SJCRH30 (cell line): ENCODE data around the gene CCDC170. TPM values are rescaled to one million over a fixed set of nuclear protein-coding genes. Genes with fewer than 3 reads are reported as not detected.

ENCODE experiments used
- DNase-seq, 2 experiments: peaks; one replicate each; pipeline ENCODE4 v3.0.0-alpha.2; 2015 to 2020
- H3K27ac ChIP-seq: fragments of 250-450 bp; sonication (Bioruptor Pico); 2 replicates; pipeline ENCODE4 v1.5.1; 2020; ENCODE audit warnings: mild to moderate bottlenecking, moderate library complexity
- H3K27me3 ChIP-seq: fragments of 250-450 bp; sonication (Bioruptor Pico); 2 replicates; pipeline ENCODE4 v1.5.1; 2020; ENCODE audit warnings: mild to moderate bottlenecking, moderate library complexity
- H3K36me3 ChIP-seq: fragments of 250-450 bp; sonication (Bioruptor Pico); 2 replicates; pipeline ENCODE4 v1.5.1; 2020; ENCODE audit warnings: mild to moderate bottlenecking, moderate library complexity
- H3K4me1 ChIP-seq: fragments of 250-450 bp; sonication (Bioruptor Pico); 2 replicates; pipeline ENCODE4 v1.5.1; 2020; ENCODE audit warnings: mild to moderate bottlenecking, moderate library complexity
- H3K4me3 ChIP-seq: fragments of 250-450 bp; sonication (Bioruptor Pico); 2 replicates; pipeline ENCODE4 v1.5.1; 2020; ENCODE audit warnings: mild to moderate bottlenecking, moderate library complexity
- H3K9me3 ChIP-seq: fragments of 250-450 bp; sonication (Bioruptor Pico); replicated peaks from 2 replicates; pipeline ENCODE4 v1.5.1; 2020; ENCODE audit warnings: mild to moderate bottlenecking, moderate library complexity
- total RNA-seq: library from RNA; depleted of rRNA; stranded (reverse); fragments of >200 nt; shearing (Covaris generic); gene quantifications from 2 replicates; pipeline ENCODE4 v1.2.3, GENCODE V29; 2014

Gene CCDC170
- total RNA-seq, 1 experiment from 2014 or later = not detected

DNA sequence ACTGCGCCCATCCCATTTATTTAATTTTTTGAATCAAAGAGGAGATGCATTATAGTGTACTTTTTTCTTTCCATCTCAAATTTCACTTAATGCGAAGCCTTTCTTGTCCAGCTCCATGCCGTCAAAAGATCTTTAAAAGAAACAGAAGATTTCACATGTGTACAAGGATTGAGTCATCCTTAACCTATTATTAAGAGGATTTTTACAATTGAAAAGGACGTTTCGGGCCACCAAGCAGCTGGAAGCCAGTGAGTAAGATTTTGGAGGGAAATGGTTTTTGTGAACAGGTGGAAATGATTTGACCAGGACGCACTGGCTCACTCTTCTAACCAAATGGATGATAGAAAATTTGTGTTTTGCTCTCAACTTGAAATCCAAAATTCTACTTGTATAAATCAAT is 15.1 kb upstream of the CCDC170 start:
- Histone ChIP-seq H3K36me3 (no peaks in the 10 kb centered on the region), H3K27me3 (no peaks in the 10 kb centered on the region), H3K4me1 (no peaks in the 10 kb centered on the region; the same call in 1 of the 2 replicates), H3K4me3 (no peak overlapping the region), H3K27ac (no peak overlapping the region), H3K9me3 (no peaks in the 10 kb centered on the region)
- DNase-seq = peak in 1 of 2 experiments; percentile 30

DNA sequence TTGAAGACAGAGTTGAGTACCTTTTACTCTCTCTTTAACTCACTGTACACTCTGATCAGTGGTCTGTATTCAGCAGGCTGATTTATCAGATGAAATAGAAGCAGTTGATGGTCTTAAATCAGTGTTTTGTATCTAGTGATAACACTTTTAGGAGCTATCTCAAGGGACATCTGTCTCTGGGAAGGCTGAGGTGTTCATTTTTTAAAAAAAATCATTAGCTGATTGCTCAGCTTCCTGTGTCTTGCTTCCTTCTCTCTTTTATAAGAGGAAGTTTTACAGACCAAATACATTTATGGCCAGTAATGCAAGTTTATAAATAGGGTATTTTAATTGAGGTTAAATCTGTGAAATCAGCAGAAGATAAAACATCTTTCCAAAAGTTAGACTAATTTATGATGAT is 12.0 kb upstream of the CCDC170 start:
- Histone ChIP-seq H3K27me3 (no peaks in the 10 kb centered on the region), H3K27ac (no peak overlapping the region), H3K36me3 (no peaks in the 10 kb centered on the region), H3K9me3 (no peaks in the 10 kb centered on the region), H3K4me1 (no peaks in the 10 kb centered on the region; the same call in 1 of the 2 replicates), H3K4me3 (no peak overlapping the region)
- no peak for DNase-seq

DNA sequence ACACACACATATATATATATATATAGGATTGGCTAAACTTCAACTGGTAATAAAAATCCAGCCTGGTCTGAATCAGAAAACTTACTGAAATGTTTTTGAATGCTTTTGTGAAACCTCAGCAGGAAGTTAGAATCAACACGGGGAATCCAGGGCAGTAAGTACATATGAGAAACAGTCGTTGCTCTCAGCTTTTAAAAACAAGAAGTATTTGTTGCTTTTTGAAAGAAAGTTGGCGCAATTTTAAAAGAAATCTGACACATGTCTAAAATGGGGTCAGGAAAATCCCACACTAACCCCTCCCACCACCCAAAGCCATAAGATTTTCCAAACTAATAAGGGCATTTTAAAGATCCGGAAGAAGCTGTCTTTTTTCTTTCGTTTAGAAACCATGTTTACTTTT is 11.5 kb upstream of the CCDC170 start:
- H3K36me3 ChIP-seq = no peaks in the 10 kb centered on the region
- no peak overlapping the region for H3K4me3 ChIP-seq
- no peak for DNase-seq
- H3K4me1 ChIP-seq = no peaks in the 10 kb centered on the region; the same call in 1 of the 2 replicates
- H3K27me3 ChIP-seq = no peaks in the 10 kb centered on the region
- H3K27ac ChIP-seq = no peak overlapping the region
- no peaks in the 10 kb centered on the region for H3K9me3 ChIP-seq

DNA sequence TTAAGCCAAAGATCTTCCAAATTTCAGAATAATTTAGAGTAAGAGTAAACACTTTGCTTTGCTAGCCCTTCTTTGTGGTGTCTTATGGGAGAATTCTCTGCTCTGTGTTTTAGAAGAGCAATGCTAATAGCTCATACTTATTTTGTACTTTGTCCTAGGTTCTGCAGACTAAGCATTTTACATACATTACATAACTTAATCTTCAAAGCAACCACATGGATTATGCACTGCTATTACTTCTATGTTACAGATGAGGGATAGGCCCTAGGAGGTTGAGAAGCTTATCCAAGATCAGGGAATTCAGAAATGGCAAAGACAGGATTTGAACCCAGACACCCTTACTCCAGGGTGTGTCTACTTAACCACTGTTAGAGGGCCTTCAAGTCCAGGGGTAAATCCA is 9.8 kb upstream of the CCDC170 start:
- no peaks in the 10 kb centered on the region for H3K9me3 ChIP-seq
- H3K27me3 ChIP-seq = no peaks in the 10 kb centered on the region
- H3K27ac ChIP-seq = no peak overlapping the region
- H3K4me1 ChIP-seq = no peaks in the 10 kb centered on the region; the same call in 1 of the 2 replicates
- no peak overlapping the region for H3K4me3 ChIP-seq
- no peak for DNase-seq
- H3K36me3 ChIP-seq = no peaks in the 10 kb centered on the region

DNA sequence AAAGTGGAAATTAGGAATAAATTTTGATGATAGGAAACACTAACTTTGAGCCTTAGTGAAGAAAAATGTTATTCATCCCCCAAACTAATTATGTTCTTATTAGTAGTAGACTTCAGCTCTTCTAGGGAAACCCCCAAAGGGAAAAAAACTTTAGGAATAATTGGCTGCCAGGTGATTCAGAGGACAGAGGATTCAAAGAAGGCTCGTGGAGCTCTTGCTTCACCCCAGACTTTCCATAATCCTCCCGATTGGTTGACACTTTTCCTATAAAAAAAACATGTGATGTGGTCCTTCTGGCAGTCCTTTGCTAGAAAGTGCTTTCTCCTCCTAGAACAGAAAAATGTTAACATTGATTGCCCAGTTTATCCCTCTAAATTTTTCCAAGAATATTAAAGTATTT is 5.6 kb upstream of the CCDC170 start:
- no peak for DNase-seq

DNA sequence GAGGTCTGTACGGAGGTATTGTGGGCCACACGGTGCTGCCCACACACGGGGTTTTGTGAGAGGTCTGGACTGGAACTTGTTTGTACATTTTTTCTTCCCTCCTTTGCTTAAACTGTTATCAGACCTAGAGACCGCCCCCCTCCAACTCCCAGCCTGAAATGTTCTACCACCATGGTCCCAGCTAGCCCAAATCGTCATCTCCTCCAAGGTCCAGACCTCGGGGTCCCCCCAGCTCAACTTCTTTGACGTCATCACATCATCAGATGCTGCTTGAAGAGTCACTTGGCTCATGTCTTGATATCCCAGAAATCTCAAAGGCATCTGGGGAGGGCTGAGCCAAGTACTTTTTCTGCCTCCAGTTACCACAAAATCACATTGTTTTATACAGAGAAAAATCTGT is 2.8 kb upstream of the CCDC170 start:
- Histone ChIP-seq H3K27ac (no peak overlapping the region), H3K9me3 (no peaks in the 10 kb centered on the region), H3K27me3 (no peaks in the 10 kb centered on the region), H3K36me3 (no peaks in the 10 kb centered on the region), H3K4me1 (no peaks in the 10 kb centered on the region), H3K4me3 (no peak overlapping the region)
- no peak for DNase-seq

More for the DNA sequence above, 5.6 kb upstream of the CCDC170 start:
- Histone ChIP-seq H3K4me1 (no peaks in the 10 kb centered on the region), H3K36me3 (no peaks in the 10 kb centered on the region), H3K27ac (no peak overlapping the region), H3K9me3 (no peaks in the 10 kb centered on the region), H3K27me3 (no peaks in the 10 kb centered on the region), H3K4me3 (no peak overlapping the region)

DNA sequence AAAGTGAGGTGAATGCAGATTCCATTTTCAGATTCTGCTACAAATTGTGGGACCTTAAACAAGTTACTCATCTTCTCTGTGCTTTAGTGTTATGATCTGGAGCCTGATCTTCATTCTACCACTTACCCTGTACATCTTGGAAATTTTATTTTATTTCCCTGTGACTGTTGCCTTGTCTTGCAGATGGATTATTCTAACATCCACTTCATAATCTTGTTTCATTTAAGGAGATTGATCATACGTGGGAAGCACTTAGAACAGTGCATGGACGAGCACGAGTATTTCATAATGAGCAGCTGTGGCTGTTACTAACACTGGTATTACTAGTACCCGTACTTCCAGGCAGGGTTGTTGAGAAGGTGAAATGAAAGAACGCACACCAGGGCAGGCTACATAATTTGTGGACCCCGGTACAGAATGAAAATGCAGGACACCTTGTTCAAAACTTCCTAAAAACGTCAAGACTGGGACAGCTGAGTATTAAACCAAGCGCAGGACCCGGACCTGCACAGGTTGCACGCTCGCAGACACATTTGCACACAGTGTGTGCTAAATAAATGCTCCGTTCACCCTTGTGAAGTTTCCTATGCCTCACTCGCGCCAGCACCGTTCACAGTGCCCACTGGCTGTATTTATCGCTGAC is 535 bp upstream of the CCDC170 start:
- no peak for DNase-seq
- Histone ChIP-seq H3K4me3 (peak overlapping the region; percentile 63), H3K27ac (no peak overlapping the region), H3K27me3 (no peaks in the 10 kb centered on the region), H3K4me1 (no peaks in the 10 kb centered on the region), H3K36me3 (no peaks in the 10 kb centered on the region), H3K9me3 (no peaks in the 10 kb centered on the region)

DNA sequence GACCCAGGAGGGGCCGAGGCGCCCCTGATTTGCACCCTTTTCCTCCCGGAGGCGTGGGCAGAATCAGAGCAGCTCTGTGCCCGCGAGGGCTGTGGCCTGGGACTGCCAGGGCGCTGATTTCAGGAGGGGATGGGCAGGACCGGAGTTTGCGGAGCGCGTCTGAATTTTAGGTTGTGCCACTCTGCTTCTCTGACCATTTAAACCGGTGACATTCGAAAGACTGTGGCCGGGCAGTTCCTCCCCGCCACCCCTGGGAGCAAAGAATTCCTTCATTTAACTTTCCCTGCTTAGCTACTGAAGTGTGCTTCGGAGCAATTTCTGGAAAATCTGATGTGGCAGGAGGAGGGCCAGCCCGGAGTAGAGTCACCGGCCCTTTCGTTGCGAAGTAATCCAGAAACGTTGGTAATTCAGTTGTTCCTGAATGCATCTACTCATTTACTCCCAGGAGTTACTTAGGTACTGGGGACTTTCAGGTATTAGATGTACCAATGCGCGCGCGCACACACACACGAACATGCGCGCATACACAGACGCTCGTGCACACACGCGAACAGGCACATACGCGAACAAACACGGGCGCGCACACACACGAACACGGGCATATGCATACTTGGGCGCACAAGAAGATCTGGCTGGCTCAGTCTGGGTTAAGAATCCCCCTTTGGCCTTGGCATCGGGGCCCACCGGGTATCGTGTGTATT is 568 bp downstream of the CCDC170 start:
- H3K4me1 ChIP-seq = no peaks in the 10 kb centered on the region
- peak overlapping the region; percentile 63 for H3K4me3 ChIP-seq
- no peaks in the 10 kb centered on the region for H3K36me3 ChIP-seq
- H3K27me3 ChIP-seq = no peaks in the 10 kb centered on the region
- DNase-seq = no peak
- H3K27ac ChIP-seq = no peak overlapping the region
- no peaks in the 10 kb centered on the region for H3K9me3 ChIP-seq

DNA sequence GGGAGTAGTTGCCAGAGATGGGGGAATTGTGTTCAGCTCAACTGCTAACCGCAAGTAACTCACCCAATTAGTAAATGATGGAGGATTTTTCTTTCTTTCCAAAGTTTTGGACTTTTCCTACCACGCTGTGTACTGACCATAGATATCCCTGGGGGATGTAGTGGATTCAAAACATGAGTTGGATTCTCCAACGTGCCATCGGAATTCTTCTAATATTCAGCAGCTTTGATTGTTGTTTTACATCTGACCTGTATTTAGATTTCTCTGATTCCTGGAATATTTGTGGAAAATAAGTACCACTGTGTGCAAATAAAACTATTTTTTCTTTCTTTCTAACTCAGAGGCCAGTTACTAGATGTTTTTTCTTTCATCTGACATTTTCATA is 1.1 kb downstream of the CCDC170 start:
- Histone ChIP-seq H3K36me3 (no peaks in the 10 kb centered on the region), H3K9me3 (no peaks in the 10 kb centered on the region), H3K4me3 (no peak overlapping the region), H3K4me1 (no peaks in the 10 kb centered on the region), H3K27ac (no peak overlapping the region), H3K27me3 (no peaks in the 10 kb centered on the region)
- no peak for DNase-seq

DNA sequence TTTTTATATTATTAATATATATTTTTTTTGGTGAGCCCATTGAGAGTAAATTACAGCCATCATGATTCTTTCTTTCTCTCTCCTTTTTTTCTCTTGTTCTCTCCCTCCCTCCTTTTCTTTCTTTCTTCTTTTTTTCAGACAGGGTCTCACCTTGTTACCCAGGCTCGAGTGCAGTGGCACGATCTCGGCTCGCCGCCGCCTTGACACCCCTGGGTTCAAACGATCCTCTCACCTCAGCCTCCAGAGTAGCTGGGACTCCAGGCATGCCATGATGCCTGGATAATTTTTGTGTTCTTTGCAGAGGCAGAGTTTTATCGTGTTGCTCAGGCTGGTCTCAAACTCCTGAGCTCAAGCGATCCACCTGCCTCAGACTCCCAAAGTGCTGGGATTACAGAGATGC is 1.6 kb downstream of the CCDC170 start:
- Histone ChIP-seq H3K36me3 (no peaks in the 10 kb centered on the region), H3K9me3 (no peaks in the 10 kb centered on the region), H3K4me1 (no peaks in the 10 kb centered on the region), H3K4me3 (no peak overlapping the region), H3K27me3 (peaks cover 2% of the 10 kb centered on the region; the same call in 1 of the 2 replicates), H3K27ac (no peak overlapping the region)
- DNase-seq = no peak

DNA sequence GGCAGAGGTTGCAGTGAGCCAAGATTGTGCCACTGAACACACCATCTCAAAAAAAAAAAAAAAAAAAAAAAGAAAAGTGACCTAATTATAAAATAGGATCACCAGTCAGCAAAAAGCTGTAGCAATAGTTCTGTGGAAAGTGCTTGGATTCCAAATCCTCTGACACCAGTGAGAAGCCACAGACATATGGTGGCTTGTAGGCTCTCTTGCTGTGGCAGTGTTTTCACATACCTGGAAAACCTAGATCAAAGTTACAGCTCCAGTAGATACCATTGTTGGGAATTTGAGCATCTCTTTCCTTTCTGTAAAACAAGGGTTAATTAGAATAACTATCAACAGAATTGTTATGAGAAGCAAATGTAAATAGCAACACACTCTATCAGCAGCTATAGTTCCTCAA is 4.1 kb downstream of the CCDC170 start:
- no peaks in the 10 kb centered on the region for H3K4me1 ChIP-seq
- H3K27me3 ChIP-seq = peaks cover 4% of the 10 kb centered on the region; the same call in 1 of the 2 replicates
- H3K27ac ChIP-seq = no peak overlapping the region

DNA sequence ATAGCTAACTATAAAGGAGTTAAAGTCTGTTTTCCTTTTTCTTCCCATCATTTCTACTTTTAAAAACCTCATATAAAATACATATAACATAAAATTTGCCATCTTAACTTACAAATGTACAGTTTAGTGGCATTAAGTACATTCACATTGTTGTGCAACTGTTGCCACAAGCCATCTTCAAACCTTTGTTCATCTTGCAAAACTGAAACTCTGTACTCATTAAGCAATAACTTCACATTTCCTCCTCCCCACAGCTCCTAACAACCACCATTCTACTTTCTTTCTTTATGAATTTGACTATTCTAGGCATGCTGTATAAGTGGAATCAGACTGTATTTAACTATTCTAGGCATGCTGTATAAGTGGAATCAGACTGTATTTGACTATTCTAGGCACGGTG is 4.5 kb downstream of the CCDC170 start:
- no peak overlapping the region for H3K27ac ChIP-seq
- peaks cover 4% of the 10 kb centered on the region; the same call in 1 of the 2 replicates for H3K27me3 ChIP-seq
- no peaks in the 10 kb centered on the region for H3K36me3 ChIP-seq
- H3K9me3 ChIP-seq = no peaks in the 10 kb centered on the region
- no peaks in the 10 kb centered on the region for H3K4me1 ChIP-seq
- no peak for DNase-seq
- H3K4me3 ChIP-seq = no peak overlapping the region

More for the DNA sequence above, 4.1 kb downstream of the CCDC170 start:
- Histone ChIP-seq H3K9me3 (no peaks in the 10 kb centered on the region), H3K4me3 (no peak overlapping the region), H3K36me3 (no peaks in the 10 kb centered on the region)
- DNase-seq = no peak

DNA sequence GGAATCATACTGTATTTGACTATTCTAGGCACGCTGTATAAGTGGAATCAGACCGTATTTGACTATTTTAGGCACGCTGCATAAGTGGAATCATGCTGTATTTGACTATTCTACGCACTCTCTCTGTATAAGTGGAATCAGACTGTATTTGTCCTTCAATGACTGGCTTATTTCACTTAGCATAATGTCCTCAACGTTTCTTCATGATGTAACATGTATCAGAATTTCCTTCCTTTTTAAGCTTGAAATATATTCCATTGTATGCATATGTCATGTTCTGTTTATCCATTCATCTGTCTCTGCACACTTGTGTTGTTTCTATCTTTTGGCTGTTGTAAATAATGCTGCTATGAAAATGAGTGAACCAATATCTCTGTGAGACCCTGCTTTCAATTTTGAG is 5.7 kb downstream of the CCDC170 start:
- no peak for DNase-seq
- Histone ChIP-seq H3K27ac (no peak overlapping the region), H3K4me3 (no peak overlapping the region), H3K9me3 (no peaks in the 10 kb centered on the region), H3K36me3 (no peaks in the 10 kb centered on the region), H3K4me1 (no peaks in the 10 kb centered on the region), H3K27me3 (peaks cover 4% of the 10 kb centered on the region; the same call in 1 of the 2 replicates)

DNA sequence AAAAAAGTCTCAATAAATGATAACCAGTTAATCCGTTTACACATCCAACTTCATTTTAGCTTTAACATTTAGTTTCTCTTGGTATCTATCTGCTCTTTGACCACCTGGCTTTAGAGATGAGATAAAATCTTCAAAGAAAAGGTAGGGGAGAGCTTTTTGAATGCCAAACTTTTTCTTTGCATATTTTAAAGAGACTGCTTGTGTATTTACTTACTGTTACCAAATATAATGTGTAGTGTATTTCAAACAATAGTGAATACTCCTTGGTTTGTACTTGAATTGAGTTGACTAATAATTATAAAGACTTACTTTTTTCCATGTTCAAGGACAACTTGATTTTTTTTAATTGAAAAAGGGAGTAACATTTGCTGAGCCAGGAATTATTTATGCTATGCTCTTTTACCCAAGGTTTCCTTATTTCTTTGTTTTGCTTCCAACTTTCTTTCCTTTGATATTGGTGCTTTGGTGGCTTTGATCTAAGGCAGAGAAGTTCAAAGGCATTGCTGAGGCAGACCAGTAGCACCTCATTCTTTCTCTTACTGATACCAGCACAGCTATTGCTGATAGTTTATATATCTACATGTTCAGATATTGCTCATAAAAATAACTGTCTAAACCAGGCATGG is 7.8 kb downstream of the CCDC170 start:
- H3K27ac ChIP-seq = no peak overlapping the region
- no peaks in the 10 kb centered on the region for H3K9me3 ChIP-seq
- H3K27me3 ChIP-seq = peaks cover 4% of the 10 kb centered on the region; the same call in 1 of the 2 replicates
- H3K4me1 ChIP-seq = no peaks in the 10 kb centered on the region
- no peak for DNase-seq
- H3K4me3 ChIP-seq = no peak overlapping the region
- no peaks in the 10 kb centered on the region for H3K36me3 ChIP-seq

DNA sequence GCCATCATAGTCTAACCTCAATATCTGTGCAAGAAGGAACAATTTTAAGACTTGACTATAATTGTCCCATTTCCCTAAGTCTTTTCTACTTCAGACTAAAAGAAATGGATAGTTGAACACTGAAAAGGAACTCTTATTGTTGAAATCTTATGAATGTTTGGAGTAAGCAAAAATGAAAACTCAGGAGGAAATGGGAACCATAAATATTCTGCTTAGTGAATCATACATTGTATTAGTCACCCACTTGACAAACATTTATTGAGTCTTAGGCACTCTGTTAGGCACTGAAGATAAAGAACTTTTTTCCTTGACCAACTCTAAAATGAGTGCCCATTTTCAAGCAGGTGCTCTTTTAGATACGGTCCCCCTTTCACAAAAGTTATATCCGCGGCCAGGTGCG is 8.7 kb downstream of the CCDC170 start:
- Histone ChIP-seq H3K4me1 (no peaks in the 10 kb centered on the region), H3K4me3 (no peak overlapping the region), H3K9me3 (no peaks in the 10 kb centered on the region), H3K36me3 (no peaks in the 10 kb centered on the region), H3K27me3 (peaks cover 4% of the 10 kb centered on the region; the same call in 1 of the 2 replicates), H3K27ac (no peak overlapping the region)
- DNase-seq = no peak
